HG02571 (cell line): ENCODE results near the gene SERPINA3.

Experiments
- ATAC-seq: cut with Tn5 transposase; IDR thresholded peaks from one replicate; pipeline ENCODE4 v1.9.1; 2021; ENCODE audit warnings: mild to moderate bottlenecking, moderate library complexity; ENCODE audit not compliant: unreplicated experiment

Gene SERPINA3

GRCh38 chr14:94650806-94651805 lies 38.9 kb downstream of the SERPINA3 start:
- no peak for ATAC-seq

GRCh38 chr14:94653321-94653720 lies 41.1 kb downstream of the SERPINA3 start:
- ATAC-seq, result no peak

GRCh38 chr14:94654071-94654861 lies 42.1 kb downstream of the SERPINA3 start:
- ATAC-seq, result no peak

- no peak for ATAC-seq
Observed at GRCh38 chr14:94655169-94655710, 43.0 kb downstream of the SERPINA3 start.

- no peak for ATAC-seq
Observed at GRCh38 chr14:94656043-94656442, 43.9 kb downstream of the SERPINA3 start.

GRCh38 chr14:94659256-94659655 lies 47.1 kb downstream of the SERPINA3 start:
- no peak for ATAC-seq

- no peak for ATAC-seq
Observed at GRCh38 chr14:94659901-94660300, 47.7 kb downstream of the SERPINA3 start.

- ATAC-seq, result no peak
Observed at GRCh38 chr14:94660306-94660946, 48.2 kb downstream of the SERPINA3 start.

GRCh38 chr14:94663538-94663937 lies 51.3 kb downstream of the SERPINA3 start:
- no peak for ATAC-seq

GRCh38 chr14:94663965-94664704 lies 51.9 kb downstream of the SERPINA3 start:
- ATAC-seq, result no peak

GRCh38 chr14:94665121-94665520 lies 52.9 kb downstream of the SERPINA3 start:
- ATAC-seq, result no peak

- ATAC-seq, result no peak
Observed at GRCh38 chr14:94665544-94665943, 53.4 kb downstream of the SERPINA3 start.

GRCh38 chr14:94670692-94671285 lies 58.6 kb downstream of the SERPINA3 start:
- no peak for ATAC-seq

- no peak for ATAC-seq
Observed at GRCh38 chr14:94671870-94672444, 59.8 kb downstream of the SERPINA3 start.

GRCh38 chr14:94673071-94673470 lies 60.9 kb downstream of the SERPINA3 start:
- ATAC-seq, result no peak
